Loucy (cell line): ENCODE measurements around the gene ACOT2.

Experiments used
- H2AFZ ChIP-seq: fragments of 200-600 bp; sonication (generic); 2 replicates; pipeline ENCODE4 v1.6.0; 2016; ENCODE audit warnings: antibody characterized with exemption, mild to moderate bottlenecking, low read length, moderate library complexity
- H3F3A ChIP-seq: fragments of 200-600 bp; 2 replicates; pipeline ENCODE4 v1.6.0; 2016; ENCODE audit warnings: antibody characterized with exemption, low read depth, mild to moderate bottlenecking
- H3K27me3 ChIP-seq: fragments of 200-600 bp; sonication (generic); 2 replicates; pipeline ENCODE4 v1.6.1; 2014; ENCODE audit warnings: low read length, mild to moderate bottlenecking; ENCODE audit not compliant: insufficient read depth, poor library complexity, severe bottlenecking
- H3K36me3 ChIP-seq: fragments of 200-600 bp; sonication (generic); 2 replicates; pipeline ENCODE4 v1.6.1; 2016; ENCODE audit warnings: low read length; ENCODE audit not compliant: insufficient read depth
- H3K4me1 ChIP-seq: fragments of 200-600 bp; sonication (generic); 2 replicates; pipeline ENCODE4 v1.5.1; 2014; ENCODE audit warnings: low read length, mild to moderate bottlenecking; ENCODE audit not compliant: insufficient read depth, poor library complexity, severe bottlenecking
- H3K4me2 ChIP-seq: fragments of 200-600 bp; sonication (generic); 2 replicates; pipeline ENCODE4 v1.6.0; 2014; ENCODE audit warnings: antibody characterized with exemption, low read length, low read depth, mild to moderate bottlenecking; ENCODE audit not compliant: poor library complexity, severe bottlenecking
- H3K4me3 ChIP-seq: fragments of 200-600 bp; sonication (generic); 2 replicates; pipeline ENCODE4 v1.5.1; 2014; ENCODE audit warnings: low read length, mild to moderate bottlenecking, mixed read lengths; ENCODE audit not compliant: poor library complexity, severe bottlenecking
- H3K79me2 ChIP-seq: fragments of 200-600 bp; sonication (generic); 2 replicates; pipeline ENCODE4 v1.6.1; 2014; ENCODE audit warnings: low read length; ENCODE audit not compliant: insufficient read depth
- H3K9ac ChIP-seq: fragments of 200-600 bp; sonication (generic); 2 replicates; pipeline ENCODE4 v1.6.0; 2014; ENCODE audit warnings: mild to moderate bottlenecking, low read depth, low read length, moderate library complexity; ENCODE audit not compliant: poor library complexity, severe bottlenecking
- H3K9me2 ChIP-seq: fragments of 200-600 bp; sonication (generic); replicated peaks from 2 replicates; pipeline ENCODE4 v1.6.1; 2016; ENCODE audit warnings: low read depth, low read length, mixed read lengths
- H3K9me3 ChIP-seq: fragments of 200-600 bp; sonication (generic); 2 replicates; pipeline ENCODE4 v1.6.1; 2014; ENCODE audit warnings: mild to moderate bottlenecking, antibody characterized with exemption, low read length, low read depth; ENCODE audit not compliant: insufficient read depth
- H4K20me1 ChIP-seq: fragments of 200-600 bp; sonication (generic); 2 replicates; pipeline ENCODE4 v1.6.0; 2014; ENCODE audit warnings: antibody characterized with exemption, low read length, mild to moderate bottlenecking; ENCODE audit not compliant: insufficient read depth, poor library complexity, severe bottlenecking
- CTCF ChIP-seq: fragments of 200-600 bp; sonication (generic); conservative IDR thresholded peaks from 2 replicates; pipeline ENCODE4 v1.5.1; 2014; ENCODE audit warnings: mild to moderate bottlenecking, antibody characterized with exemption, low read length
- EZH2phosphoT487 ChIP-seq: fragments of 200-600 bp; IDR thresholded peaks from 2 replicates; pipeline ENCODE4 v1.6.1; 2018; ENCODE audit warnings: antibody characterized with exemption, mild to moderate bottlenecking, moderate library complexity, borderline replicate concordance

The ACOT2 gene

DNA sequence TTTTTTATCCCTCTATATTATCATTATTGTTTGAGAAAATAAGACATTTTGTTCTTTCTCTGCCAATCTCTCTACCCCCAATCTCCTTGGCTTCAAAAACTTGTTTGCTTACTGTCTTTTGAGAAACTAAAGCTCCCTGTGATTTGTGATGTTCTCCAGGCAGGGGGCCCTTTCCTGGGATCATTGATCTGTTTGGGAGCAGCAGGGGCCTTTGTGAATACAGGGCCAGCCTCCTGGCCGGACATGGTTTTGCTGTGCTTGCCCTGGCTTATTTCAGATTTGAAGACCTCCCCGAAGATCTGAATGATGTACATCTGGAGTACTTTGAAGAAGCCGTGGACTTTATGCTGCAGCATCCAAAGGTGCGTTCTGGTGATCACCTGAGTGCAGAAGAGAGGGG, 47.8 kb downstream of the ACOT2 start:
- Histone ChIP-seq H3K79me2 (no peaks in the 10 kb centered on the region), H3K9me3 (no peaks in the 10 kb centered on the region), H3K9me2 (no peaks in the 10 kb centered on the region), H4K20me1 (no peaks in the 10 kb centered on the region), H3K4me3 (no peak overlapping the region), H3K4me1 (peaks cover 4% of the 10 kb centered on the region), H3K27me3 (peaks cover 9% of the 10 kb centered on the region), H3F3A (no peaks in the 10 kb centered on the region), H2AFZ (no peak overlapping the region), H3K4me2 (no peak overlapping the region), H3K9ac (no peak overlapping the region), H3K36me3 (no peaks in the 10 kb centered on the region)
- no peak for TF ChIP-seq EZH2phosphoT487
- no peak for TF ChIP-seq CTCF

- no peaks in the 10 kb centered on the region for H3K9me3 ChIP-seq
- no peak overlapping the region for H3K4me2 ChIP-seq
- H2AFZ ChIP-seq = no peak overlapping the region
- no peaks in the 10 kb centered on the region for H3K4me1 ChIP-seq
- TF ChIP-seq CTCF (no peak), EZH2phosphoT487 (no peak)
- no peaks in the 10 kb centered on the region for H3K27me3 ChIP-seq
- H3K4me3 ChIP-seq = no peak overlapping the region
- no peaks in the 10 kb centered on the region for H3K36me3 ChIP-seq
- no peaks in the 10 kb centered on the region for H3K79me2 ChIP-seq
- no peaks in the 10 kb centered on the region for H4K20me1 ChIP-seq
- H3F3A ChIP-seq = no peaks in the 10 kb centered on the region
- no peak overlapping the region for H3K9ac ChIP-seq
- no peaks in the 10 kb centered on the region for H3K9me2 ChIP-seq
Observed at GRCh38 chr14:73619524-73619923, 50.5 kb downstream of the ACOT2 start.

GRCh38 chr14:73620268-73620667, 51.3 kb downstream of the ACOT2 start:
- H3K4me3 ChIP-seq = no peak overlapping the region
- no peak for TF ChIP-seq CTCF
- TF ChIP-seq EZH2phosphoT487 = no peak
- no peak overlapping the region for H3K9ac ChIP-seq
- no peaks in the 10 kb centered on the region for H3F3A ChIP-seq
- H2AFZ ChIP-seq = no peak overlapping the region
- no peak overlapping the region for H3K4me2 ChIP-seq
- H3K27me3 ChIP-seq = no peaks in the 10 kb centered on the region
- H3K36me3 ChIP-seq = no peaks in the 10 kb centered on the region
- no peaks in the 10 kb centered on the region for H3K4me1 ChIP-seq
- H4K20me1 ChIP-seq = no peaks in the 10 kb centered on the region
- no peaks in the 10 kb centered on the region for H3K9me2 ChIP-seq
- H3K79me2 ChIP-seq = no peaks in the 10 kb centered on the region
- no peaks in the 10 kb centered on the region for H3K9me3 ChIP-seq
